HepG2 (cell line): ENCODE measurements around the gene EPHA6.

ENCODE experiments used
- BRD4 ChIP-seq: sonication (generic); formaldehyde crosslinking; IDR thresholded peaks from 2 replicates; pipeline ENCODE4 v1.4.0; 2020; ENCODE audit warnings: missing genetic modification reagents
- NPAS2 ChIP-seq: sonication (generic); formaldehyde crosslinking; IDR thresholded peaks from 2 replicates; pipeline ENCODE4 v1.8.0; 2022; ENCODE audit warnings: mild to moderate bottlenecking, missing genetic modification reagents, borderline replicate concordance
- POLR2A ChIP-seq, 2 experiments: IDR thresholded peaks; 2 replicates each; pipeline ENCODE4 v1.6.1; 2011; ENCODE audit warnings: low read depth in 2 of 2, low read length in 2 of 2, mild to moderate bottlenecking in 1 of 2, moderate library complexity in 1 of 2; ENCODE audit not compliant: insufficient read depth in 1 of 2
- POLR2AphosphoS2 ChIP-seq: IDR thresholded peaks from 2 replicates; pipeline ENCODE4 v1.6.1; 2011; ENCODE audit warnings: low read depth, low read length, improper control_type of control experiment
- RNF2 ChIP-seq: fragments of 450-650 bp; conservative IDR thresholded peaks from 2 replicates; pipeline ENCODE4 v1.6.1; 2016; ENCODE audit warnings: low read depth
- SRSF1 ChIP-seq: fragments of 200-400 bp; formaldehyde crosslinking; optimal IDR thresholded peaks from 2 replicates; pipeline ENCODE3; 2017; ENCODE audit warnings: mild to moderate bottlenecking, low read depth, low read length, moderate library complexity
- ZNF451 ChIP-seq: sonication (generic); formaldehyde crosslinking; IDR thresholded peaks from 2 replicates; pipeline ENCODE4 v1.5.0; 2020; ENCODE audit warnings: mild to moderate bottlenecking, missing genetic modification reagents
- TF ChIP-seq, protein P1 (sequence below): sonication (generic); formaldehyde crosslinking; IDR thresholded peaks from 2 replicates; pipeline ENCODE4 v1.5.0; 2020; ENCODE audit warnings: mild to moderate bottlenecking, missing genetic modification reagents
- TF ChIP-seq, protein P2 (sequence below): IDR thresholded peaks from 2 replicates; pipeline ENCODE4 v1.6.1; 2016; ENCODE audit warnings: missing biosample characterization, missing genetic modification reagents, low read depth
- TF ChIP-seq, protein P3 (sequence below): fragments of 450-650 bp; IDR thresholded peaks from 2 replicates; pipeline ENCODE4 v1.6.1; 2016
- TF ChIP-seq, protein P4 (sequence below): sonication (generic); formaldehyde crosslinking; IDR thresholded peaks from 2 replicates; pipeline ENCODE4 v1.5.0; 2020; ENCODE audit warnings: mild to moderate bottlenecking, missing genetic modification reagents, moderate library complexity
- TF ChIP-seq, protein P5 (sequence below), 2 experiments: IDR thresholded peaks; 2 replicates each; pipeline ENCODE4 v1.6.1; 2011 to 2012; ENCODE audit warnings: low read length in 2 of 2, borderline replicate concordance in 1 of 2, low read depth in 1 of 2, mild to moderate bottlenecking in 1 of 2, moderate library complexity in 1 of 2

DNA sequence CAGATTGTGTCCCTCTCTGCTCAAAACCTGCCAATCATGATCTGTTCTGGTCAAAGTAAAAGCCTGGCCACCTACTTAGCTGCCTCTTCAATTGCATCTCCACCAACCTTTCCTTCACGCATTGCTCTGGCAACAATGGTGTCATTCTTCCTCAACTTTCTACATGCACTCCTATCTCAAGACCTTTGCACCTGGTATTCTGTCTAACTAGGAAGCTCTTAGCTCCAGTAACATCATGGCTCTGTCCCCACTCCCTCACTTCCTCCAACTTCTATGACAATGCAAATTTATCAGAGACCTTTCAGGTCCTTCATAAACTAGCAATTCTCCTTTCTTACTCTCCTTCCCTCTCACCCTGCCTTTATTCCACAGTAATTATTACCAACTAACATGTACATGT lies 682.7 kb downstream of the EPHA6 start:
- no peak for TF ChIP-seq ZNF451 (CRISPR knock-in tag)
- TF ChIP-seq, protein P1, sequence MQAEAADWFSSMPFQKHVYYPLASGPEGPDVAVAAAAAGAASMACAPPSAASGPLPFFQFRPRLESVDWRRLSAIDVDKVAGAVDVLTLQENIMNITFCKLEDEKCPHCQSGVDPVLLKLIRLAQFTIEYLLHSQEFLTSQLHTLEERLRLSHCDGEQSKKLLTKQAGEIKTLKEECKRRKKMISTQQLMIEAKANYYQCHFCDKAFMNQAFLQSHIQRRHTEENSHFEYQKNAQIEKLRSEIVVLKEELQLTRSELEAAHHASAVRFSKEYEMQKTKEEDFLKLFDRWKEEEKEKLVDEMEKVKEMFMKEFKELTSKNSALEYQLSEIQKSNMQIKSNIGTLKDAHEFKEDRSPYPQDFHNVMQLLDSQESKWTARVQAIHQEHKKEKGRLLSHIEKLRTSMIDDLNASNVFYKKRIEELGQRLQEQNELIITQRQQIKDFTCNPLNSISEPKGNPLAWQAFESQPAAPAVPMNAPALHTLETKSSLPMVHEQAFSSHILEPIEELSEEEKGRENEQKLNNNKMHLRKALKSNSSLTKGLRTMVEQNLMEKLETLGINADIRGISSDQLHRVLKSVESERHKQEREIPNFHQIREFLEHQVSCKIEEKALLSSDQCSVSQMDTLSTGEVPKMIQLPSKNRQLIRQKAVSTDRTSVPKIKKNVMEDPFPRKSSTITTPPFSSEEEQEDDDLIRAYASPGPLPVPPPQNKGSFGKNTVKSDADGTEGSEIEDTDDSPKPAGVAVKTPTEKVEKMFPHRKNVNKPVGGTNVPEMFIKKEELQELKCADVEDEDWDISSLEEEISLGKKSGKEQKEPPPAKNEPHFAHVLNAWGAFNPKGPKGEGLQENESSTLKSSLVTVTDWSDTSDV (CRISPR knock-in tag) = no peak
- TF ChIP-seq, protein P2, sequence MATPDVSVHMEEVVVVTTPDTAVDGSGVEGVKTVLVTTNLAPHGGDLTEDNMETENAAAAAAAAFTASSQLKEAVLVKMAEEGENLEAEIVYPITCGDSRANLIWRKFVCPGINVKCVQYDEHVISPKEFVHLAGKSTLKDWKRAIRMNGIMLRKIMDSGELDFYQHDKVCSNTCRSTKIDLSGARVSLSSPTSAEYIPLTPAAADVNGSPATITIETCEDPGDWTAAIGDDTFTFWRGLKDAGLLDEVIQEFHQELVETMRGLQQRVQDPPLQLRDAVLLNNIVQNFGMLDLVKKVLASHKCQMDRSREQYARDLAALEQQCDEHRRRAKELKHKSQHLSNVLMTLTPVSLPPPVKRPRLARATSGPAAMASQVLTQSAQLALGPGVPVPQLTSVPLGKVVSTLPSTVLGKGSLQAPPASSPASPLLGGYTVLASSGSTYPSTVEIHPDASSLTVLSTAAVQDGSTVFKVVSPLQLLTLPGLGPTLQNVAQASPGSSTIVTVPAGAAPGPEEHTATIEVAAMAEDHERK (CRISPR knock-in tag) = no peak
- TF ChIP-seq SRSF1 = no peak
- TF ChIP-seq, protein P3, sequence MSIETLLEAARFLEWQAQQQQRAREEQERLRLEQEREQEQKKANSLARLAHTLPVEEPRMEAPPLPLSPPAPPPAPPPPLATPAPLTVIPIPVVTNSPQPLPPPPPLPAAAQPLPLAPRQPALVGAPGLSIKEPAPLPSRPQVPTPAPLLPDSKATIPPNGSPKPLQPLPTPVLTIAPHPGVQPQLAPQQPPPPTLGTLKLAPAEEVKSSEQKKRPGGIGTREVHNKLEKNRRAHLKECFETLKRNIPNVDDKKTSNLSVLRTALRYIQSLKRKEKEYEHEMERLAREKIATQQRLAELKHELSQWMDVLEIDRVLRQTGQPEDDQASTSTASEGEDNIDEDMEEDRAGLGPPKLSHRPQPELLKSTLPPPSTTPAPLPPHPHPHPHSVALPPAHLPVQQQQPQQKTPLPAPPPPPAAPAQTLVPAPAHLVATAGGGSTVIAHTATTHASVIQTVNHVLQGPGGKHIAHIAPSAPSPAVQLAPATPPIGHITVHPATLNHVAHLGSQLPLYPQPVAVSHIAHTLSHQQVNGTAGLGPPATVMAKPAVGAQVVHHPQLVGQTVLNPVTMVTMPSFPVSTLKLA = no peak
- TF ChIP-seq RNF2 = no peak
- TF ChIP-seq, protein P4, sequence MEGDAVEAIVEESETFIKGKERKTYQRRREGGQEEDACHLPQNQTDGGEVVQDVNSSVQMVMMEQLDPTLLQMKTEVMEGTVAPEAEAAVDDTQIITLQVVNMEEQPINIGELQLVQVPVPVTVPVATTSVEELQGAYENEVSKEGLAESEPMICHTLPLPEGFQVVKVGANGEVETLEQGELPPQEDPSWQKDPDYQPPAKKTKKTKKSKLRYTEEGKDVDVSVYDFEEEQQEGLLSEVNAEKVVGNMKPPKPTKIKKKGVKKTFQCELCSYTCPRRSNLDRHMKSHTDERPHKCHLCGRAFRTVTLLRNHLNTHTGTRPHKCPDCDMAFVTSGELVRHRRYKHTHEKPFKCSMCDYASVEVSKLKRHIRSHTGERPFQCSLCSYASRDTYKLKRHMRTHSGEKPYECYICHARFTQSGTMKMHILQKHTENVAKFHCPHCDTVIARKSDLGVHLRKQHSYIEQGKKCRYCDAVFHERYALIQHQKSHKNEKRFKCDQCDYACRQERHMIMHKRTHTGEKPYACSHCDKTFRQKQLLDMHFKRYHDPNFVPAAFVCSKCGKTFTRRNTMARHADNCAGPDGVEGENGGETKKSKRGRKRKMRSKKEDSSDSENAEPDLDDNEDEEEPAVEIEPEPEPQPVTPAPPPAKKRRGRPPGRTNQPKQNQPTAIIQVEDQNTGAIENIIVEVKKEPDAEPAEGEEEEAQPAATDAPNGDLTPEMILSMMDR (CRISPR knock-in tag) = no peak
- no peak for TF ChIP-seq BRD4
- TF ChIP-seq POLR2A (IDR thresholded peaks at IDR 0.05; ENCODE audit: insufficient read depth in 1 of 2, low read depth in 2 of 2, low read length in 2 of 2) = no peak
- TF ChIP-seq POLR2AphosphoS2 = no peak
- no peak for TF ChIP-seq NPAS2 (CRISPR knock-in tag)
- TF ChIP-seq, protein P5, sequence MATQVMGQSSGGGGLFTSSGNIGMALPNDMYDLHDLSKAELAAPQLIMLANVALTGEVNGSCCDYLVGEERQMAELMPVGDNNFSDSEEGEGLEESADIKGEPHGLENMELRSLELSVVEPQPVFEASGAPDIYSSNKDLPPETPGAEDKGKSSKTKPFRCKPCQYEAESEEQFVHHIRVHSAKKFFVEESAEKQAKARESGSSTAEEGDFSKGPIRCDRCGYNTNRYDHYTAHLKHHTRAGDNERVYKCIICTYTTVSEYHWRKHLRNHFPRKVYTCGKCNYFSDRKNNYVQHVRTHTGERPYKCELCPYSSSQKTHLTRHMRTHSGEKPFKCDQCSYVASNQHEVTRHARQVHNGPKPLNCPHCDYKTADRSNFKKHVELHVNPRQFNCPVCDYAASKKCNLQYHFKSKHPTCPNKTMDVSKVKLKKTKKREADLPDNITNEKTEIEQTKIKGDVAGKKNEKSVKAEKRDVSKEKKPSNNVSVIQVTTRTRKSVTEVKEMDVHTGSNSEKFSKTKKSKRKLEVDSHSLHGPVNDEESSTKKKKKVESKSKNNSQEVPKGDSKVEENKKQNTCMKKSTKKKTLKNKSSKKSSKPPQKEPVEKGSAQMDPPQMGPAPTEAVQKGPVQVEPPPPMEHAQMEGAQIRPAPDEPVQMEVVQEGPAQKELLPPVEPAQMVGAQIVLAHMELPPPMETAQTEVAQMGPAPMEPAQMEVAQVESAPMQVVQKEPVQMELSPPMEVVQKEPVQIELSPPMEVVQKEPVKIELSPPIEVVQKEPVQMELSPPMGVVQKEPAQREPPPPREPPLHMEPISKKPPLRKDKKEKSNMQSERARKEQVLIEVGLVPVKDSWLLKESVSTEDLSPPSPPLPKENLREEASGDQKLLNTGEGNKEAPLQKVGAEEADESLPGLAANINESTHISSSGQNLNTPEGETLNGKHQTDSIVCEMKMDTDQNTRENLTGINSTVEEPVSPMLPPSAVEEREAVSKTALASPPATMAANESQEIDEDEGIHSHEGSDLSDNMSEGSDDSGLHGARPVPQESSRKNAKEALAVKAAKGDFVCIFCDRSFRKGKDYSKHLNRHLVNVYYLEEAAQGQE (IDR thresholded peaks at IDR 0.05; ENCODE audit: borderline replicate concordance in 1 of 2, low read depth in 1 of 2, low read length in 2 of 2) = no peak
